GM12865 (cell line): ENCODE measurements around the gene CPN2.

ENCODE experiments used
- DNase-seq: peaks from one replicate; pipeline ENCODE4 v3.0.0; 2010; ENCODE audit warnings: low read depth
- H3K4me3 ChIP-seq: 2 replicates; pipeline ENCODE4 v1.5.1; 2011; ENCODE audit warnings: mild to moderate bottlenecking, low read depth, low read length, control low read depth
- CTCF ChIP-seq: IDR thresholded peaks from 2 replicates; pipeline ENCODE4 v1.5.1; 2011; ENCODE audit warnings: low read length, control low read depth, low read depth, inconsistent platforms; ENCODE audit not compliant: insufficient read depth; ENCODE audit errors: missing control alignments

The CPN2 gene

GRCh38 chr3:194332858-194333211, 18.3 kb downstream of the CPN2 start:
- DNase-seq, result no peak
- no peak overlapping the region for H3K4me3 ChIP-seq
- no peak for TF ChIP-seq CTCF

GRCh38 chr3:194330579-194330978, 20.5 kb downstream of the CPN2 start:
- no peak overlapping the region for H3K4me3 ChIP-seq
- TF ChIP-seq CTCF, result no peak
- DNase-seq, result no peak

- no peak for DNase-seq
- no peak overlapping the region for H3K4me3 ChIP-seq
- TF ChIP-seq CTCF, result no peak
These were observed 21.0 kb downstream of the CPN2 start for GRCh38 chr3:194330160-194330559.

GRCh38 chr3:194329583-194329965, 21.6 kb downstream of the CPN2 start:
- no peak overlapping the region for H3K4me3 ChIP-seq
- TF ChIP-seq CTCF, result no peak
- no peak for DNase-seq

GRCh38 chr3:194328942-194329582, 22.1 kb downstream of the CPN2 start:
- TF ChIP-seq CTCF, result no peak
- no peak for DNase-seq
- no peak overlapping the region for H3K4me3 ChIP-seq

- no peak for TF ChIP-seq CTCF
- no peak overlapping the region for H3K4me3 ChIP-seq
- peak; percentile 30 for DNase-seq
These were observed 23.0 kb downstream of the CPN2 start for GRCh38 chr3:194328053-194328657.

GRCh38 chr3:194327218-194328052, 23.7 kb downstream of the CPN2 start:
- no peak for DNase-seq
- no peak overlapping the region for H3K4me3 ChIP-seq
- TF ChIP-seq CTCF, result no peak
